ENCODE results near the gene STXBP4.

STXBP4 gene

DNA sequence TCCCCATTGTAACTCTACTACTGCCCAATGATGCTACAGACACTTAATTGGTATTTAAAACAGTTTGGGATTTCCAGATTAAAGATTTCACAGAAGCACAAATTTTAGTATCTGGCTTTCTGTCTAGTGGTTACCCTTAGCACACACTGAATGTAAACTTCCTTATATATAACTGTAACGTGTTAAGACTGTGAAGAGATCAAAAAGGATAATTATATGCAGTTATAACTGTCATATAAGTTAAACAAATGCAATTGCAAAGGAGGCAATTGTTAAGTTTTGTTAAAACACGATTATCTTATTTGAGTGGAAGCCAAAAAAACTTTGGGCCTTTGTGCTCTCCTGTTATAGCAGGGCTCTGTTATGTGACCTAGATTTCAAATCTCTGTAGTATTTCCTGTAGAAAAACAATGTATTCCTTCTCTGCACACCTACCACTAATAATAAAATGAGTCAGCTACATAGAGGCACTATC lies 147.9 kb downstream of the STXBP4 start:
- DNase-seq (ENCODE audit: low read depth in 2 of 2) = no peak

DNA sequence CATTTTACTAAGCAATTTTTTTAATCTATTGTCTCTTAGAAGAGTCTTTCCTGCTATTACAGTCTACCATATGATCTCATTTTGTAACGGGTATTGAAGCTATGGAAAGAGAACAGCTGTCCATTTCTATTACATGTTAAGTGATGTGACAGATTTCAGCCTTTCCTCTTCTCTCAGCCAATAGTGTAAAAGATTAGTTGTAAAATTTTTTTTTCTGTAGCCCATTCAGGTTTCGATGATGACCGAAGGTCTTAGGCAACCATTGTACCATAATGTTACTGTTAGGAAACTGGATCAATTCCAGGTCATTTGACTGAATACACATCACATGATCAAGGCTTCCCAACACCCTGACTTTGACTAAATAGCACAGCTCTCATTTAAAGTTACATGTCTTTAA lies 148.6 kb downstream of the STXBP4 start:
- no peak for DNase-seq (ENCODE audit: low read depth in 2 of 2)

DNA sequence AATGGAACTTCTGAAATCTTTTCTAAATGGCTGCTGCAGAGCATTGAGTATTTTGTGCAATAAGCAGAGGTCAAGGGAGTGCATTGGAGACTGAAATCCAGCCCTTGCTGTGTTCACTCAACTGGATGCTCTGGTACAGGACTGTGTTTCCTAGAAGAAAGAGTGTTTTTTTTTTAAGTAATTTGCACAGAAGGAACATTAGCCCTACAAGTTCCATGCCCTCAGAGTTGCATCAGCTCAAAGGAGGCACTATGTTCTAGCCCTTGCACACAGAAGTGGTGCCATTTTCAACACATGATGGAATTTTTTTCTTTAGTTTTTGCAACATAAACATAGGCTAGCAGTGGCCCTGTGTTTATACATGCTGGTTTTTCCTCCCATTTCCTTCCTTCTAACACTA lies 152.1 kb downstream of the STXBP4 start:
- no peak for DNase-seq (ENCODE audit: low read depth in 2 of 2)

DNA sequence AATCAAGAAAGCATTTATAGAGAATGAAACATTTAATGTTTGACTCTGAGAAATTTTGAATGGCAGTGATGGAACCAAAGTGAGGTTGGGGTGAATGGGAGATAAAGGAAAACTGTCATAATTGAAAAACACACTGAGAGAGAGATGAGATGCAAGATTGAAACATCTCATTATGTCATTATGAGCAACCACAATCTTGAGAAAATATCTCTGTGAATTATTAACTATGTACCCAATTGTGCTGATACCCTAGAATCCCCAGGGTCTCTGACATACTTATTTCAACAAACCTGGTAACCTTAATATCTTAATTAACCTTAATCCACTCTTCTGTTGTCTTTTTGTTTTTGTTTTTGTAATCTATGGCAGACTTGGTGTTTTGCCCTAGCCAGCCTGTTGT lies 152.7 kb downstream of the STXBP4 start:
- DNase-seq (ENCODE audit: low read depth in 2 of 2) = no peak

DNA sequence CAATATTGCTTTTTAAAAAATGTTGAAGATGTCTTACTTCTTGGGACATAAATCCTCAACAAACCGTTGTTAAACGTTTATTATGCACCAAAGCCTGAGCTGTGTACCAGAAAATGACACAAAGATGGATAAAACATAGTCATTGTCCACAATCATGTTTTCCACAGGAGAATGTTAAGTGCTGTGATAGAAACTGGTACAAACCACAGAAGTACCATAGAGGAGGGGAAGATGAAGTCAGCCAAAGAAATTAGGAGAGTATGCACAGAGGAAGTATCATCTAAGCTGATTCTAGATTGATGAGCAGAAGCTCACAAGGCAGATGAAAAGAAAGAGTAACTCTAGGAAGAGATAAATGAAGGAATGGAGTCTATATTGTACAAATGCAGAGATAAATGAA lies 153.5 kb downstream of the STXBP4 start:
- no peak for DNase-seq (ENCODE audit: low read depth in 2 of 2)

DNA sequence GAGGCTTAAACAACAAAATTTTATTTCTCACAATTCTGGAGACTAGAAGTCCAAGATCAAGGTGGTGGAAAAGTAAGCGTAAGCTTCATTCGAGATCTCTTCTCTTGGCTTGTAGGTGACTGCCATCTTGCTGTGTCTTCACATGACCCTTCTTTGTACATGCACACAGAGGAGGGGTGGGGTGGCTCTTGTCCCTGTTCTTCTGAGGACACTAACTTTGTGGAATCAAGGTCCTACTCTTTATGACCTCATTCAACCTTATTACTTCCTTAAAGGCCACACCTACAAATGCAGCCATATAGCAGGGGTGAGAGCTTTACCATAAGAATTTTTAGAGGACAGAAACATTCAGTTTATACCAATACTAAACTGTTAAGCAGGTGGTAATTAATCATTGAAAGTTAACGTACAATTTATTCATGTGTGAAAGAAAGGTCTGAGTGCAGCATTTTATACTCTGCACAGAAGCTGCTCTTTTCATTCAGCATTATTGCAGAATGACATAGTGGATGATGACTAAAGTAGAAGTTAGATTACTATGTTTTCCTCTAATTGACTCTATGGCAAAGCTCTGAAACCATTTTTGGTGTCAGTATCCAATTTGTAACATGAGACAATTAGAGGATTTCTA lies 156.3 kb downstream of the STXBP4 start:
- no peak for DNase-seq (ENCODE audit: low read depth in 2 of 2)

DNA sequence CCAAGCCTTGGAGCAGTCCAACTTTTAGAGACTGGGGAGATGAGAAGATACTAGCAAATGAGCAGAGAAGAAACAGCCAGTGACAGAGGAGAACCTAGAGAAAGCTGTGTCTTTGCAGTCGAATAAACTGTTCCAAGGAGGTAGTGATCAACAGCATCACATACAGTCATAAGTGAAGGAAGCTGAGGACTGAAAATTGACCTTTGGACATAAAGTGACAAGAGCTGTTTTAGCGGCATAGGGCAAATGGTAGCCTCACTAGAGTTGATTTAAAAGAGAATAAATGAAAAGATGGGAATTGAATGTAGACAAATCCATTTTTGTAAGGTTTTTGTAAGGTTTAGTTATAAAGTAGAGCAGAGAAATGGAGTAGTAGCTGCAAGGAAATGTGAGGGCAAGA lies 165.0 kb downstream of the STXBP4 start:
- DNase-seq (ENCODE audit: low read depth in 2 of 2) = no peak

DNA sequence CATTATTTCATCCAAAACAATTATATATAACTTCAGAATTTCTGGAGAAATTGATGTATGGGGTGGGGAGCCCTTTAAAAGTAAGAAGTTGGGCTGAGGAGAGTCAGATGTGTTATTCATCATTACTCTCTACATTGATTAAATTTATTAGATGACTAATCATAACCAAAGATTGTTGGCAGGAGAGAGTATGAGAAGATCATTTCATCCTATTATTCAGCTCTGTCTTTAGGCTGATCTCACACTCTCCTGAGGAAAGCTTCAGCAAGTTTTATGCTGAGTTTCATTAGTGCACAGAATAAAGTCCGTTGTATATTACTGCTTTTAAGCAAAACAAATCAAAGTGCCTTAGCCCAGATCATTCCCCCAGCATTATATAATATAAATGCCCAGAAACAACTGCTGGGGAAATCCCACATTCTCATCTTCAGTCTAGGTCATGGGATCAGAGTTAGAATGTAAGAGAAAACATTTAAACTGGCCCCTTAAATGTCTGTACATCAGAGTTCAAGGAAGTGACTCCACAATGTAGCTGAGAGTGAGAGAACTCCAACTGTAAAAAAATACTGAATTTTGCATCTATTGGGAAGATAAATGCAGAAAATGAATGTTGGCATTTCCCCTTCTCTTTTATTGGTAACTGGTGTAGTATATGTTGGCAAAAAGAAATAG lies 166.1 kb downstream of the STXBP4 start:
- DNase-seq (ENCODE audit: low read depth in 2 of 2) = no peak

DNA sequence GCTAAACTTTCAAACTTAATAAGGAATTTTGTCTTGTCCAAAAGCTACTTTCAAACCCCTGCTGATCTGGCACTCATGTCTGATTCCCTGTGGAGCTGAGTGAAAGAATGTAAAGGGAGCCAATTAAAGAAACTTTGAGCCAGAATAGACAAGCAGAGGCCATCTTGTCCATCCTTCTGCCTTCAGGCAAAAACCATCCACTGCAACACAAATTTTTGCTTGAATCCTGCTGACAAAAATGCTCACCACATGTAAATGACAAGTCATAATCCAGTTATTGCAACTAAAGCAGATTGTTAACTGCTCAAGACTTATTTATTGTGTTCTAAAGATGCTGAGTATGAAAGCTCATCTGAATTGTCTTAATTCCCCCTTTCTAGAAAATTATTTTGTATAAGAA lies 172.2 kb downstream of the STXBP4 start:
- no peak for DNase-seq (ENCODE audit: low read depth in 2 of 2)

DNA sequence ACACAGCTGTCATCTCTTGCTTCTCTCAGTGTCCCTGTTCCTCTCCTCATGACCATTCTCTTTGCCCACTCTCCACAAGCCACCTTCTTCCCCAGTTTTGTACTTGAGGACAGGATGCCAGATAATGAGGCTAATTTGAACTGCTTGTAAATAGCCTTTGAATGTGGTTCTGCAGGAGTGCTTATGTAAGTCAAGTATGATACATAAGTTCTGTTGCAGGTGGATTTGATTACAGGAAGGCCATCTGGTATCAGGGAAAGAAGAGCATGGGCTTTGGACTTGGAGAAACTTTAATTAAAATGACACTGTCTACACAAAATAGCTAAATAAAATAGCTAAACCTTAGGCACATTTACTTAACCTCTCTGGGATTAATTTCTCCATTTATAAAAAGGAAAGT lies 176.0 kb downstream of the STXBP4 start:
- no peak for DNase-seq (ENCODE audit: low read depth in 2 of 2)

DNA sequence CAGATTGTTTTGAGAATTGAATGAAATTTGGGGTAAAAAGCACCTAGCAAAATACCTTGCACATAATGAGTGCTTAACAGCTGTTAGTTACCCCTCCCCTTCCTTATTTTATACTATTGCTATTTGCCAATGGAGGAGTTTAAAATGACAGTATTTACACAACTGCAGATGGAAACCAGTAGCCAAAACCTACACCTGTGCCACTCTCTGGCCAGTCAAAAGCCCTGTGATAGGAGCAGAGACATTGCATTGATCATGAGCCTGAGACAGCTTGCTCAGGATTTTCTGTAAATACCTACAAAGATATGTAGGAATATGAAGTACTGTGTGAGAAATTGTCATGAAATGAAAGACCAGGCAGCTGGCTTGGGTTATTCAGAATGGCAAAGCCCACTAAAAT lies 180.9 kb downstream of the STXBP4 start:
- DNase-seq (ENCODE audit: low read depth in 2 of 2) = no peak

DNA sequence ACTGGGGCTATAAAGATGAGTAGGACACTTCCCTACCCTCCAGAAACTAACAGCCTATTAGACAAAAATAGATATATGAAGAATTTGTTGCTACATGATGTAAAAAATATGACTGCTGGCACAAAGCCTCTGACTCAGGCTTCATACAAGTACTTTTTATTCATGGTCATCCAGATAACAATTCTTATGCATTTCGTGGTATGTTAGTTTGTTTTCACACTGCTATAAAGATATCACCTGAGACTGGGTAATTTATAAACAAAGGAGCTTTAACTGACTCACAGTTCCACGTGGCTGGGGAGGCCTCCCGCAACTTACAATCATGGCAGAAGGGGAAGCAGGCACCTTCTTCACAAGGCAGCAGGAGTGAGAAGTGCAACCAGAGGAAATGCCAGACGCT lies 183.7 kb downstream of the STXBP4 start:
- DNase-seq (ENCODE audit: low read depth in 2 of 2) = no peak

DNA sequence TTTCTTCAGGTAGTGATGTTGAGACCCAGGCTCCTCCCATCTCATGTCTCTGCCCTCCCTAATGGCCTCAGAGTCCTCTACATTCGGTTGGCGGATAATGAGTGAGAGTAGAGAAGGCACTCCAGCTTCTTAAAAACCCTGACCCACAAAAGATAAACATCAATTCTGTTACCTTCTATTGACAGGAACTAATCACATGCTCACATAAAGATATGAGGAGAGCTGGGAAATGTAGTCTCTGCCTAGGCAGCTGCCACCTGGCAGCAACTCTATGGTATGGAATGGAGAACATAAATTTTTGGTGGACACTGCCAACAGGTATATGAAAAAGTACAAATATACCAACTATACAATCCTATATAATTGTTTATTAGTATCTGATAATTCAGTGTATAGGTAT lies 185.5 kb downstream of the STXBP4 start:
- no peak for DNase-seq (ENCODE audit: low read depth in 2 of 2)

DNA sequence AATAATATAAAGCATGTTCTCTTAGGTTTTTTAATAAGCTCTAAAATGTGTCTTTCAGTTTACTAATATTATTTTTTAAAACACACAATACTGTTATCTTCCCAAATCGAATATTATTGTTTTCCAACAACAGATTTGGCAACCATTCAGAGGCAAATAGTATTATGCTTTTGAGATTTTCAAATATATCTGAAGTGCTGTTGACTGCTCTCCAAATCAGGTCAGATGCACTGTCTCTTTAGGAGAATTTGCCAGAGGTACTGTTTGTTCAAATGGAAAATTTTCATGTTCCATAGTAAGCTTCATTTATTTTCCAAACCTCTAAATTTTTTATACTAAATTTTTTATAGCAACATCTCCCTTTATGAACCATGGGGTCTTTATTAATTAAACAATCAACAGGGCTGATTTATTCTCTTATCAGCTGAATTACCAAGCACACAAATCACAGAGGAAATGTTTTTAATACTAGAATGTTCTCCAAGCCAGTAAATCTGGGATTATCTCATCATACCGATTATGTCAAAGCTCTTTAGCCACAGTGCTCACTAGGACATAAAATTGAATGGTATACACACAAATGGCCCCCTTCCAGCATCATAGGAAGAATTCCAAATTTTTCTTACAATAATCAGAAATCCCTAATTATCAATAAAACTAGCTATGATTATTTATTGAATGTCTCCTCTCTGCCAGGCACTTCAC lies 187.4 kb downstream of the STXBP4 start:
- DNase-seq (ENCODE audit: low read depth in 2 of 2) = no peak

DNA sequence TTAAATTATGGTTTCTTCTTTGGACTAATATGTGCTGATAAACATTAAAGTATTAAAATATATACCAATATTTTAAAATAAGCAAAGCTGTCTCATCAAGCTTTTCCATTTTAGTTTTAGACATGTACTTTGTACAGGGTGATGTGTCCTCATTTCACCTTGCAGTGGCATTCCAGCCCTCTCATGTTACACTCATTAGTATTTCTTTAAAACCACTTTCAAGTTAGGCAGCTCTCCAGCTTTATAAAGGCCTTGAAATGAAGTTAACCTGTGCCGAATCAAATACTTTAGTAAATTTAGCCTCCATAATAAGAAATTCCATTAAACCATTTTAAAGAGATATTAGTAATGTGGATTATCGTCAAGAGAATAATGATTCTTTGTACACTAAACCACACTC lies 188.6 kb downstream of the STXBP4 start:
- DNase-seq (ENCODE audit: low read depth in 2 of 2) = no peak

DNA sequence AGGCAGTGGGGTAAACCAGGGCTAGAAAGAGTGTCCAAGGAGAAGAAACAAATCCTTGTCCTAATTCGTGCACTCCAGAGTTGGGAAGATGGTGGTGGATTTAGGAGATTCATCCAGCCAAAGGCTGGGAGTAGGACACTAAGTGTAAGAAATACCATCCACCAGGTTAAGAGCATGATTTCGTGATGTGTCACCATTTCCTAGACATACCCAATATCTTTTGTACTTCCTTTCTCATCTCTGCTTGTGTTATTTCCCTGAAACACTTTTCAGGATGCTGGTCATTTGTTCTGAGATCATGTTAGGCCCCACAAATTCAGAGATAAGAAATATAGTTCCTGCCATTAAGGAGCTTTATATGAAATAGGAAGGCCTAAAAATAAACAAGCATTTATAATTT lies 189.9 kb downstream of the STXBP4 start:
- DNase-seq (ENCODE audit: low read depth in 2 of 2) = no peak

DNA sequence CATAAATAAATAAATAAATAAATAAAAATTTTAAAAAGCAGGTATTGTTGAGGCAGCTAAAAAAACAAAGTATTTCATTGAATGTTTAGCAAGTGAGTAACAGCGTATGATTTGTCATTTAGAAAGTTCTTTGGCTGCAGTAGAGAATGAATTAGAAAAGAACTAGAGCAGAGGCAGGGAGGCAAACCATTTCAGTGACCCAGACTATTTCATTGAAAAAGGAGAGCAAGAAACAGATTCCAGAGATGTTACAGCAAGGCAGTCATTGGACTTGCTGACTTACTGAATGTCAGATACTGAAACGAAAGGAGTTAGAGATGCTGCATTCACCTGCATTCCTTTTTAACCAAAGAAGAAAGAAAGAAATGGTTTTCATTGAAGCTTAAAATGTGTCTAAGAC lies 190.7 kb downstream of the STXBP4 start:
- DNase-seq (ENCODE audit: low read depth in 2 of 2) = no peak

DNA sequence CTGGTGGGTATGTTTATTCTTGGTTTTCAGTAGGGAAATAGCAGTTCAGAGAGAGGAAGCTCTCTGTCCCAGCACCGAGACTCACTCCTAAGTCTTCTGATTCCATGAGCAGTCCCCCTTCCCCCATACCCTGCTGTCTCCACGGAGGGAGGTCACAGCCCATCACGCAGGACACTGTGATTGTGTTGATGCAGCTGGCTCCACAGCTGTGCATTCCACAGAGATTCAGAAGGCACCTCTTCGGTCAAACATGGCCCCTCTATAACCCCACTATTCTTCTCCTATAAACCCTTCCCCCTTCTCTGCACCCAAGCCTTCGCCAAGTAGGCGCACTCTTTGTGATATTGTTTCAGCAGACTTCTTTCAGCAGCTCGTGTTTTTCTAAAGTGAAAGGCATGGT lies 191.9 kb downstream of the STXBP4 start:
- no peak for DNase-seq (ENCODE audit: low read depth in 2 of 2)

DNA sequence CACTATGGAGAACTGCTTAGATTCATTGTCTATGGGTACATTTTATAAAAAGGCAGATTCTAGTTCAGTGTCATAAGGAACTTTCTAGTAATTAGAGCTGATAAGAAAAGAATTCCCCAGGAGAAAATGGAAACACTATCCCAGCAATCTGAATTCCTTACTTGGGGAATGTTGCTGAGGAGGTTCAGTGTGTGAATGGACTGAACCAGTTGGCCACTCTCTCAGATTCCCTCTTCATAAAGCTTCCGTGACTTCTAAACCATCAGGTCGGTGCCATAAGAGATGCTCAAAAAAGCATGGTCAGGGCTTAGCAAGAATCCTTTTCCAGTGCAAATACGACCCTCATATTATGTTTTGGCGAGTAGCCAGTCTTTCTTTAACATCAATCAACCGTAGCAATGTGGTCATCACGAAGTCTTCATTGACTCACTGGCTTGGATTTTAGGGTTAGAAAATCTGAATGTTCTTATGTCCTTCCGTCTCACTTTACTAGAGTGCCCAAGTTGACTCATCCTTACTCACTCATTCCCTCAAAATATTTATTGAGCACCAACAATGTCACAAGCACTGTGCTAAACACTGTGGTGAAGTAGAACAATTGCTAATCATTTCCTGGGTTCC lies 193.5 kb downstream of the STXBP4 start:
- no peak for DNase-seq (ENCODE audit: low read depth in 2 of 2)

DNA sequence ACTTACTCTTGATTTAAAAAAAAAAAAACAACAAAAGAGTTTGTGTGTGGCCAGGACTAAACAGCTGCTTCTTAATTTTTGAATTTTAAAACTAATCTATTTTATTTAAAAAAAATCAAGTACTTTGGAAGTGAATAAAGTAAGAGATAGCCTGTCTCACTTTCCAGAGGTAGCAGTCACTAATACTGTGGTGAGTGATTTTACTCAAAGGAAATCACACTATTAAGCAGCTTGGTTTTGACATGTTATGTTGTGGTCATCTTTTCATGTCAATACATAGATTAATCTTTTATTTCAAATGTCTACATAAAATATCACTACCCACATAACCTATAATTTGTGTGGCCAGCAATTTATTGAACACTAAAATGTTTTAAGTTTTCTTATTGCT lies 194.0 kb downstream of the STXBP4 start:
- DNase-seq (ENCODE audit: low read depth in 2 of 2) = no peak

DNA sequence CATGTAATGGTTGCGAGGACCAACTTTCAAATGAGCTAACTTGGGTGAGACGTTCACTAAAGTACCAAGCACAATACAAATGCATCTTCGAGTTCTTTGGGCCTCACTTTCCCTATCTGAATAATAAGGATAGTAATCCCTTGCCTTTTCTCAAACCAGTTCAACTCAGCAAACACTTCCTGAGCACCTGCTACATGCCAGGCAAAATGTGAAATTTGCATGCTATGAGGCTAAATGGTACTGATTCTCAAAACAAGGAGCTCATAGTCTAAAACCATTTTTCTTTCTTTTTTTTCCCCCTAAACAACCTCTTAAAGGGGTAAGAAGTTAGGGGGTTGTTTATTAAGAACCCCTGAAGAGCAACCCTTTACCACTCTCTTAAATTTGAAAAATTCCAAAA lies 194.8 kb downstream of the STXBP4 start:
- no peak for DNase-seq (ENCODE audit: low read depth in 2 of 2)

DNA sequence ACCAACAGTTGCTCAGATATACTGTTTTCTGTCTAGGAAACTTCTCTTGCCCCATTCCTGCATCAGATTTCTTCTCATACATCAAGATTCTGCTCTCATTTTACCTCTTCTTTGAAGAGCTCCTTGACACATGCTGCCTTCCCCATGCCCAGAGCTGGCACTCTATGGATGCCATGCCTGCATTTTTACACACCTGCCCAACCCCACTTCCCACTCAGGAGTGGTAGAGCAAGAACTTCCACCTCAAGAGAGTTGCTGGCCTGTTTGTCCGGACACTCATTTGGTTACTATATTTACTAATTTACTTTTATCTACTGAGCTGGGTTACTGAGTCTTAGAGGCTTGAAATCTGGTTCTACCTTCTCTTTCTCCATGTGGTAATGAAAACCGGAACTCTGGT lies 197.9 kb downstream of the STXBP4 start:
- no peak for DNase-seq (ENCODE audit: low read depth in 2 of 2)
